Esophagus squamous epithelium (tissue), 5 donors: Measurements from ENCODE around the gene SRGAP1. TPM values are rescaled to one million over a fixed set of nuclear protein-coding genes. Genes with fewer than 3 reads are reported as not detected.
"Not testable (repeated sequence)": the region's sequence is repeated elsewhere in the genome, so short reads cannot be mapped to it uniquely, and the experiment has no call there.

Source experiments
- DNase-seq: peaks from one replicate; lab custom pipeline; 2025; lab: John Stamatoyannopoulos, UW
- H3K27ac ChIP-seq, 4 donors: fragments of 200-600 bp; sonication (generic); one replicate each; pipeline ENCODE4 v1.5.1; 2016 to 2019; ENCODE audit warnings: mild to moderate bottlenecking in 1 of 4
- H3K27me3 ChIP-seq, 4 donors: fragments of 200-600 bp; sonication (generic); 1 replicate in 3 of 4; 2 replicates in 1 of 4; pipeline versions ENCODE4 v1.5.1 to v1.6.0; 2017 to 2021; ENCODE audit warnings: antibody characterized with exemption in 1 of 4
- H3K36me3 ChIP-seq, 3 donors: fragments of 200-600 bp; sonication (generic); one replicate each; pipeline ENCODE4 v1.5.1; 2016 to 2019
- H3K4me1 ChIP-seq, 3 donors: fragments of 200-600 bp; sonication (generic); one replicate each; pipeline ENCODE4 v1.5.1; 2017 to 2019
- H3K4me3 ChIP-seq, 4 donors: fragments of 200-600 bp; sonication (generic); 1 replicate in 3 of 4; 2 replicates in 1 of 4; pipeline ENCODE4 v1.5.1; 2016 to 2019; ENCODE audit warnings: mild to moderate bottlenecking in 2 of 4, moderate library complexity in 1 of 4
- H3K9me3 ChIP-seq, 3 donors: fragments of 200-600 bp; sonication (generic); one replicate each; pipeline ENCODE4 v1.5.1; 2016 to 2019
- CTCF ChIP-seq, 6 experiments: fragments of 450-650 bp in 4 of 6; fragments of 200-600 bp in 2 of 6; sonication (generic) in 2 of 6; IDR thresholded peaks; one replicate each; pipeline ENCODE4 v1.5.1; 2016 to 2019; ENCODE audit warnings: antibody characterized with exemption in 6 of 6, mild to moderate bottlenecking in 4 of 6, moderate library complexity in 4 of 6
- POLR2A ChIP-seq, 4 donors: fragments of 450-650 bp; IDR thresholded peaks; one replicate each; pipeline ENCODE4 v1.6.1; 2017; ENCODE audit warnings: antibody characterized with exemption in 4 of 4, mild to moderate bottlenecking in 4 of 4, moderate library complexity in 3 of 4
- WGBS, 2 donors: methylation state at CpG; one replicate each; pipeline ENCODE4 v1.1.5; 2018; 5-methylcytosine and 5-hydroxymethylcytosine counted together
- intact Hi-C: fragments of 100-400 bp; cut with DNase I; formaldehyde crosslinking; loops from one replicate; pipeline ENCODE4 v1.15.0; 2022
- total RNA-seq, 4 donors: library from RNA; depleted of rRNA; stranded (reverse); fragments of >200 nt; gene quantifications; one replicate each; pipeline ENCODE4 v1.1.0, GENCODE V29; 2016
- donor health status: DM: yes; HTN: yes; CAD: no.

Gene SRGAP1
- total RNA-seq, 4 donors from 2014 or later = 2.0 to 5.3 (median 3.6) TPM

GRCh38 chr12:63857771-63858670 is 13.5 kb downstream of the SRGAP1 start:
- TF ChIP-seq CTCF (IDR thresholded peaks at IDR 0.05) (no peak), POLR2A (IDR thresholded peaks at IDR 0.05) (no peak)
- DNase-seq = no peak
- Histone ChIP-seq H3K9me3 (no peaks in the 10 kb centered on the region), H3K27me3 (no peaks in the 10 kb centered on the region), H3K4me1 (peaks cover 0 to 6% (median 3%) of the 10 kb centered on the region in 3 donors), H3K4me3 (no peak overlapping the region), H3K27ac (no peak overlapping the region), H3K36me3 (no peaks in the 10 kb centered on the region)
- 54 to 73% methylated on average over 6 of the region's 6 CpGs for WGBS, 2 donors
- intact Hi-C loops = no loop called here

- H3K4me3 ChIP-seq, DNase-seq, H3K9me3 ChIP-seq, H3K4me1 ChIP-seq, intact Hi-C loops, H3K27ac ChIP-seq, H3K27me3 ChIP-seq, H3K36me3 ChIP-seq: not testable (repeated sequence)
- WGBS, 2 donors = 81 to 82% methylated on average over 2 of the region's 2 CpGs
Measured at GRCh38 chr12:63859880-63860279, 15.4 kb downstream of the SRGAP1 start.

GRCh38 chr12:63862187-63862968 is 17.9 kb downstream of the SRGAP1 start:
- Histone ChIP-seq H3K27ac (no peak overlapping the region), H3K27me3 (no peaks in the 10 kb centered on the region), H3K36me3 (no peaks in the 10 kb centered on the region), H3K4me1 (peaks cover 0 to 6% (median 3%) of the 10 kb centered on the region in 3 donors), H3K9me3 (no peaks in the 10 kb centered on the region), H3K4me3 (no peak overlapping the region)
- TF ChIP-seq CTCF (IDR thresholded peaks at IDR 0.05) (no peak), POLR2A (IDR thresholded peaks at IDR 0.05) (no peak)
- intact Hi-C loops = no loop called here
- DNase-seq = no peak
- whole genome bisulfite sequencing, 2 donors = 68 to 79% methylated on average over 6 of the region's 6 CpGs

GRCh38 chr12:63862969-63863230 is 18.4 kb downstream of the SRGAP1 start:
- intact Hi-C loops = no loop called here
- peaks cover 0 to 6% (median 3%) of the 10 kb centered on the region in 3 donors for H3K4me1 ChIP-seq
- no peak overlapping the region for H3K4me3 ChIP-seq
- 79 to 86% methylated on average over 2 of the region's 2 CpGs for WGBS, 2 donors
- H3K27me3 ChIP-seq = no peaks in the 10 kb centered on the region
- H3K27ac ChIP-seq = no peak overlapping the region
- no peak for DNase-seq
- no peaks in the 10 kb centered on the region for H3K36me3 ChIP-seq
- TF ChIP-seq CTCF (IDR thresholded peaks at IDR 0.05) (no peak), POLR2A (IDR thresholded peaks at IDR 0.05) (no peak)
- no peaks in the 10 kb centered on the region for H3K9me3 ChIP-seq

GRCh38 chr12:63863658-63864453 is 19.4 kb downstream of the SRGAP1 start:
- intact Hi-C loops = no loop called here
- no peak for DNase-seq
- WGBS, 2 donors = 69 to 79% methylated on average over 5 of the region's 5 CpGs
- H3K27ac ChIP-seq = no peak overlapping the region
- H3K4me3 ChIP-seq = no peak overlapping the region
- H3K4me1 ChIP-seq = peaks cover 0 to 6% (median 3%) of the 10 kb centered on the region in 3 donors
- H3K36me3 ChIP-seq = no peaks in the 10 kb centered on the region
- no peaks in the 10 kb centered on the region for H3K27me3 ChIP-seq
- TF ChIP-seq CTCF (IDR thresholded peaks at IDR 0.05) (no peak), POLR2A (IDR thresholded peaks at IDR 0.05) (no peak)
- H3K9me3 ChIP-seq = no peaks in the 10 kb centered on the region
